ENCODE measurements around the gene LUC7L2. TPM values are rescaled to one million over a fixed set of nuclear protein-coding genes. Genes with fewer than 3 reads are reported as not detected.

Gene LUC7L2
- total and polyA plus RNA-seq, 2 of the 8 experiments (the other 6 are each of a cell fraction or from before 2014, with no cell fraction given): 22.9 to 67.8 TPM

DNA sequence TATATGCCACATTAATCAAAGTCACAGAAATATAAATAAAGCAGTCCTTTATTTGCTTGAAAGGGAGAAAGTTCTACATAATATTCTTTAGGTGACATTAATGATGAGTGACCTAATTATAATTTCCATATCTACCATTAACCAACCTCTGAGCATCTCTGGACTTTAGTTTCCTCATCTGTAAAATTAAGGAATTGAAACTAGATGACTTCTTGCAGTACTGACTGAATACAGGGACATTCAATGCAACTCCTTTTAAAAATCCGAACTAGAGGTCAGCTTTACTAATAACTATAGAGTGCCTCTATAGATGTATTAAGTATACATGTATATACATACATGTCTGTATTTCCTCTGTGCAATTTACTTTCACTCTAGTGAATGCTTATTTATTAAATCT is 14.7 kb upstream of the LUC7L2 start (continued):
- TF ChIP-seq RFX5 (IDR thresholded peaks at IDR 0.05; ENCODE audit: borderline replicate concordance, low read depth, low read length) (no peak), CHD2 (IDR thresholded peaks at IDR 0.05; ENCODE audit: low read length) (no peak), SP1 (IDR thresholded peaks at IDR 0.05; ENCODE audit: low read depth, low read length) (no peak), NANOG (IDR thresholded peaks at IDR 0.05; ENCODE audit: insufficient read depth, low read depth, low read length, poor library complexity, severe bottlenecking) (no peak), SIRT6 (IDR thresholded peaks at IDR 0.05; ENCODE audit: low read length) (no peak), FOSL1 (IDR thresholded peaks at IDR 0.05; ENCODE audit: insufficient read depth, low read depth, low read length) (no peak)

All from H1 (cell line).